Endothelial cell of umbilical vein (primary cell): ENCODE data around the gene CLCN3. TPM values are rescaled to one million over a fixed set of nuclear protein-coding genes. Genes with fewer than 3 reads are reported as not detected.

Experiments
- BruUV-seq: library from RNA; stranded (reverse); fragments of 400-500 nt; replicated peaks from 2 replicates; lab custom pipeline; 2021; lab: Mats Ljungman, UMichigan
- CTCF ChIA-PET: fragments of 300-600, 350-600 bp; sonication (Branson Sonifier 250); formaldehyde crosslinking; loops from one replicate; lab custom pipeline; 2021; ENCODE audit warnings: antibody characterized with exemption, inconsistent platforms; lab: Charles Lee
- POLR2A ChIA-PET: fragments of 300-600, 350-600 bp; sonication (Branson Sonifier 250); formaldehyde crosslinking; loops from one replicate; lab custom pipeline; 2021; ENCODE audit warnings: antibody characterized with exemption, inconsistent platforms; lab: Charles Lee
- DNase-seq: peaks from one replicate; pipeline ENCODE4 v3.0.0-alpha.2; 2011; ENCODE audit warnings: low read depth, low spot score
- FAIRE-seq: peaks from 2 replicates; lab custom pipeline; 2011; peaks lifted over from hg19 to GRCh38; lab: Jason Lieb, UNC
- H2AFZ ChIP-seq: 2 replicates; pipeline ENCODE4 v1.6.0; 2012; ENCODE audit warnings: low read depth, low read length, control low read depth, inconsistent platforms
- H3K27ac ChIP-seq: 2 replicates; pipeline ENCODE4 v1.5.1; 2011; ENCODE audit warnings: low read depth, mild to moderate bottlenecking, control low read depth, low read length, moderate library complexity; ENCODE audit not compliant: insufficient read depth
- H3K27me3 ChIP-seq, 2 experiments: 2 replicates each; pipeline versions ENCODE4 v1.6.0 to v1.6.1; 2011; ENCODE audit warnings: low read length in 2 of 2, mixed read lengths in 1 of 2; ENCODE audit not compliant: control insufficient read depth in 2 of 2, insufficient read depth in 2 of 2
- H3K36me3 ChIP-seq, 2 experiments: 2 replicates in 1 of 2; 3 replicates in 1 of 2; pipeline ENCODE4 v1.5.1; 2011; ENCODE audit warnings: low read length in 2 of 2, mild to moderate bottlenecking in 1 of 2, moderate library complexity in 1 of 2; ENCODE audit not compliant: control insufficient read depth in 2 of 2, insufficient read depth in 2 of 2; ENCODE audit errors: extremely low read depth in 1 of 2
- H3K4me1 ChIP-seq: 3 replicates; pipeline ENCODE4 v1.5.1; 2011; ENCODE audit warnings: mild to moderate bottlenecking, low read length; ENCODE audit not compliant: control insufficient read depth, insufficient read depth; ENCODE audit errors: extremely low read depth
- H3K4me2 ChIP-seq: 2 replicates; pipeline ENCODE4 v1.6.1; 2011; ENCODE audit warnings: low read length, control low read depth, mixed read lengths; ENCODE audit not compliant: insufficient read depth
- H3K4me3 ChIP-seq, 3 experiments: fragments of 200-600 bp in 1 of 3; sonication (generic), shearing (Covaris generic) in 1 of 3; replicated peaks in 1 of 3; 2 replicates each; pipeline ENCODE4 v1.5.1; 2011 to 2016; ENCODE audit warnings: control low read depth in 3 of 3, low read length in 3 of 3, mild to moderate bottlenecking in 2 of 3, inconsistent platforms in 1 of 3, low read depth in 1 of 3, moderate library complexity in 1 of 3; ENCODE audit not compliant: insufficient read depth in 1 of 3
- H3K79me2 ChIP-seq: 2 replicates; pipeline ENCODE4 v1.6.0; 2012; ENCODE audit warnings: low read length, inconsistent platforms; ENCODE audit not compliant: control insufficient read depth, insufficient read depth
- H3K9ac ChIP-seq: replicated peaks from 2 replicates; pipeline ENCODE3; 2011; ENCODE audit warnings: low read length, control low read depth; ENCODE audit not compliant: insufficient read depth; ENCODE audit errors: extremely low read depth
- H3K9me1 ChIP-seq: replicated peaks from 3 replicates; pipeline ENCODE4 v1.6.0; 2011; ENCODE audit warnings: mild to moderate bottlenecking, low read length; ENCODE audit not compliant: control insufficient read depth, insufficient read depth; ENCODE audit errors: extremely low read depth
- H3K9me3 ChIP-seq: replicated peaks from 2 replicates; pipeline ENCODE4 v1.5.1; 2012; ENCODE audit warnings: low read length, inconsistent platforms; ENCODE audit not compliant: control insufficient read depth, insufficient read depth
- H4K20me1 ChIP-seq: replicated peaks from 2 replicates; pipeline ENCODE3; 2011; ENCODE audit warnings: mild to moderate bottlenecking, low read length; ENCODE audit not compliant: control insufficient read depth, insufficient read depth; ENCODE audit errors: extremely low read depth
- EZH2 ChIP-seq: IDR thresholded peaks from 2 replicates; pipeline ENCODE4 v1.6.1; 2012; ENCODE audit warnings: borderline replicate concordance, low read depth, mild to moderate bottlenecking, moderate library complexity, low read length, inconsistent platforms; ENCODE audit not compliant: severe bottlenecking
- FOS ChIP-seq: IDR thresholded peaks from 2 replicates; pipeline ENCODE4 v1.6.1; 2011; ENCODE audit warnings: mild to moderate bottlenecking, low read length, moderate library complexity, borderline replicate concordance; ENCODE audit not compliant: insufficient read depth
- GATA2 ChIP-seq: IDR thresholded peaks from 2 replicates; pipeline ENCODE4 v1.7.0; 2011; ENCODE audit warnings: low read depth, mild to moderate bottlenecking, moderate library complexity, mixed read lengths, low read length; ENCODE audit not compliant: insufficient read length, insufficient read depth
- JUN ChIP-seq: IDR thresholded peaks from 2 replicates; pipeline ENCODE4 v1.6.1; 2011; ENCODE audit warnings: borderline replicate concordance, low read depth; ENCODE audit not compliant: insufficient read length, insufficient read depth
- MYC ChIP-seq: IDR thresholded peaks from one replicate; pipeline ENCODE4 v1.6.1; 2011; ENCODE audit warnings: mild to moderate bottlenecking, low read depth, low read length
- POLR2A ChIP-seq: IDR thresholded peaks from 2 replicates; pipeline ENCODE4 v1.6.1; 2012; ENCODE audit warnings: low read depth, mild to moderate bottlenecking, control low read depth, low read length
- POLR2AphosphoS5 ChIP-seq: IDR thresholded peaks from 2 replicates; pipeline ENCODE4 v1.6.1; 2012; ENCODE audit warnings: low read depth, mild to moderate bottlenecking, control low read depth, low read length, moderate library complexity; ENCODE audit not compliant: insufficient read depth
- dilution Hi-C: fragments of 300-500 bp; cut with MboI; formaldehyde crosslinking; loops from one replicate; pipeline ENCODE4 v1.15.0; 2019; ENCODE audit warnings: low sequenced_read_pairs; ENCODE audit not compliant: extremely low pct_ligation_motif_present
- intact Hi-C: fragments of 100-400 bp; cut with micrococcal nuclease; formaldehyde crosslinking; loops from one replicate; pipeline ENCODE4 v1.10.0; 2022
- polyA plus RNA-seq, 4 experiments: library from polyadenylated mRNA; depleted of rRNA in 3 of 4; stranded (reverse) in 3 of 4; unstranded in 1 of 4; fragments of >200 nt; gene quantifications; 2 replicates each; pipeline versions ENCODE4 v1.2.1 to v1.2.3, GENCODE V29; 2011 to 2012; ENCODE audit warnings: missing spikeins in 1 of 4
- total RNA-seq: library from RNA; stranded (reverse); gene quantifications from 2 replicates; pipeline ENCODE4 v1.2.3, GENCODE V29; 2021

Gene CLCN3
- total and polyA plus RNA-seq, 2 donors (not counting 3 experiments of a cell fraction or from before 2014, with no cell fraction given) = 16.5 to 51.4 TPM

DNA sequence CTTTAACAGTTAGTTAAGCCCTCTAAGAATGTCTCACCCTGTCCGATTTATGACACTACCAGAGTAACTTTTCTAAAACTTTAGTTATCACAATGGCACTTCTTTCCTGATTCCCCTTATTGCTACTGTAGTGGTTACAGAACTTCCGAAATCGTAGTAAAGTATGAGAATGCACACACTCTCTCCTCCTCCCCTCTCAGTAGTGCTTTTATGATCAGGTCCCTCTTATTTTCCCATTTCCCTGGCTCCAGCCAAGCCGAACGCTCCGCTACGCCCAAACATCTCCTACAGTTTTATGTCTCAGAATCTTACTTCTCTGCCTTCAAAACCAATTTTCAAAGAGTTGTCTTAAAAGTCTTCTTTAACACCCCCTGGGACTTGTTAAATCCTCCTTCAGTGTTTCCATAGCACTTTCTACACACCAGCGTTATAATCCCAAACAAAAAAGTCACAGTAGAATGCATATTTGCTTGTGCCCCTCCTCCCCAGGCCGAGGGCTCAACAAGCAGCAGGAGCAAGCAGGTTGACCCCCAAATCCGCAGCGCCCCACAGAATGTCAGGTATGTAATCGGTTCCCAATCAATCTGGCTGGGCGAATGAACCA is 136.7 kb downstream of the CLCN3 start:
- peak overlapping the region; percentile 83 for H3K9ac ChIP-seq
- ChIA-PET POLR2A (interaction anchor here (1.1 kb wide), 1 partner anchor 97 kb away, joined by 3 read pairs; no protein-coding TSS in a partner anchor), CTCF (interaction anchor here (0.9 to 1.7 kb wide), 3 partner anchors 9 to 144 kb away, joined by 3 to 12 read pairs (median 3); partner anchors contain the start of gene NEK1)
- TF ChIP-seq POLR2AphosphoS5 (no peak), FOS (no peak), EZH2 (no peak), GATA2 (no peak), JUN (no peak), POLR2A (no peak), MYC (no peak)
- intact Hi-C loops (loop anchor here (2.0 kb wide), 2 partner anchors 92 to 144 kb away; partner anchors contain the start of gene NEK1), dilution Hi-C loops (no loop called here)
- peak overlapping the region; percentile 99 for H3K4me2 ChIP-seq
- no peaks in the 10 kb centered on the region for H3K9me1 ChIP-seq
- H3K27ac ChIP-seq = peak overlapping the region; percentile 19
- H4K20me1 ChIP-seq = no peaks in the 10 kb centered on the region
- H3K4me3 ChIP-seq = peak overlapping the region; percentile 83 to 97 (median 95)
- peaks cover 4 to 8% of the 10 kb centered on the region in 2 experiments for H3K27me3 ChIP-seq
- TSS peak; percentile 68 for BruUV-seq
- H3K36me3 ChIP-seq = peaks cover 0 to 2% of the 10 kb centered on the region in 2 experiments
- no peaks in the 10 kb centered on the region for H3K9me3 ChIP-seq
- H3K79me2 ChIP-seq = peaks cover 13% of the 10 kb centered on the region
- FAIRE-seq = peak; percentile 69
- DNase-seq = peak; percentile 12
- H3K4me1 ChIP-seq = peaks cover 10% of the 10 kb centered on the region
- H2AFZ ChIP-seq = peak overlapping the region; percentile 95
